ENCODE data around the gene ANTXR1. TPM values are rescaled to one million over a fixed set of nuclear protein-coding genes. Genes with fewer than 3 reads are reported as not detected.

ANTXR1 gene
- total RNA-seq, 1 experiment from 2014 or later = 25.7 TPM

DNA sequence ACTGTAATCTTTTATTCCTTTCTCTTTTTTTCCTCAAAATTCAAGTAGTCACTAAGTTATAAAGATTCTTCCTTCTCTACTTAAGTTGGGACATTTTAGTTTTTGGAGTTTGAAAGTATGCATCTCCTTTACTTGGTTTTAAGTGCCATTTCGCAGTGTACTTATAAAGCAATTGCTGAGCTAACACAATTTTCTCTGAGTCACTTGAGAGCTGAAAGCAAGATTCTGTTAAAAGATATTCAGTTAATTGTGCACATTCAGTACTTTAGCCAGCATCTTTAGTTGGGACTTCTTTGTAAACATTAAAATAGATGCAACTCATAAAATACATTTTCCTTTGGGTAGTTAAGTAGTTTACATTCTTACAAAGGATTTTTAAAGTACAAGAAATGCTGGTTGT, 238.0 kb downstream of the ANTXR1 start:
- no peak overlapping the region for H3K27ac ChIP-seq (ENCODE audit: low read depth, low read length)

More for the DNA sequence above, 238.0 kb downstream of the ANTXR1 start:
- ChIA-PET POLR2A (no interaction called here), CTCF (no interaction called here), RAD21 (ENCODE audit: low non-redundant PET in 1 of 2, low total read pairs in 2 of 2, uncharacterized antibody in 2 of 2, unreplicated experiment in 2 of 2) (no interaction called here)
- no peaks in the 10 kb centered on the region for H3K36me3 ChIP-seq (ENCODE audit: control insufficient read depth in 1 of 2, insufficient read depth in 2 of 2, low read length in 2 of 2)
- ATAC-seq = no peak
- H3K79me2 ChIP-seq (ENCODE audit: insufficient read depth, low read length) = no peaks in the 10 kb centered on the region
- no peaks in the 10 kb centered on the region for H3K9me2 ChIP-seq (ENCODE audit: insufficient read depth)
- H3K27me3 ChIP-seq (ENCODE audit: insufficient read depth, low read length) = no peaks in the 10 kb centered on the region
- H3K4me3 ChIP-seq (replicated peaks in 1 of 2; ENCODE audit: low read depth in 1 of 2, low read length in 2 of 2) = no peak overlapping the region
- H3K9ac ChIP-seq (ENCODE audit: low read length) = no peak overlapping the region
- H3K4me1 ChIP-seq (ENCODE audit: control insufficient read depth in 1 of 2, insufficient read depth in 2 of 2, low read length in 2 of 2) = no peaks in the 10 kb centered on the region
- intact Hi-C loops (cut with micrococcal nuclease) = no loop called here
- no peaks in the 10 kb centered on the region for H4K20me1 ChIP-seq (ENCODE audit: insufficient read depth)
- DNase-seq (ENCODE audit: low read depth, low spot score) = no peak
- H2AFZ ChIP-seq (ENCODE audit: low read depth, low read length, poor library complexity, severe bottlenecking) = no peak overlapping the region
- TF ChIP-seq, protein P1, sequence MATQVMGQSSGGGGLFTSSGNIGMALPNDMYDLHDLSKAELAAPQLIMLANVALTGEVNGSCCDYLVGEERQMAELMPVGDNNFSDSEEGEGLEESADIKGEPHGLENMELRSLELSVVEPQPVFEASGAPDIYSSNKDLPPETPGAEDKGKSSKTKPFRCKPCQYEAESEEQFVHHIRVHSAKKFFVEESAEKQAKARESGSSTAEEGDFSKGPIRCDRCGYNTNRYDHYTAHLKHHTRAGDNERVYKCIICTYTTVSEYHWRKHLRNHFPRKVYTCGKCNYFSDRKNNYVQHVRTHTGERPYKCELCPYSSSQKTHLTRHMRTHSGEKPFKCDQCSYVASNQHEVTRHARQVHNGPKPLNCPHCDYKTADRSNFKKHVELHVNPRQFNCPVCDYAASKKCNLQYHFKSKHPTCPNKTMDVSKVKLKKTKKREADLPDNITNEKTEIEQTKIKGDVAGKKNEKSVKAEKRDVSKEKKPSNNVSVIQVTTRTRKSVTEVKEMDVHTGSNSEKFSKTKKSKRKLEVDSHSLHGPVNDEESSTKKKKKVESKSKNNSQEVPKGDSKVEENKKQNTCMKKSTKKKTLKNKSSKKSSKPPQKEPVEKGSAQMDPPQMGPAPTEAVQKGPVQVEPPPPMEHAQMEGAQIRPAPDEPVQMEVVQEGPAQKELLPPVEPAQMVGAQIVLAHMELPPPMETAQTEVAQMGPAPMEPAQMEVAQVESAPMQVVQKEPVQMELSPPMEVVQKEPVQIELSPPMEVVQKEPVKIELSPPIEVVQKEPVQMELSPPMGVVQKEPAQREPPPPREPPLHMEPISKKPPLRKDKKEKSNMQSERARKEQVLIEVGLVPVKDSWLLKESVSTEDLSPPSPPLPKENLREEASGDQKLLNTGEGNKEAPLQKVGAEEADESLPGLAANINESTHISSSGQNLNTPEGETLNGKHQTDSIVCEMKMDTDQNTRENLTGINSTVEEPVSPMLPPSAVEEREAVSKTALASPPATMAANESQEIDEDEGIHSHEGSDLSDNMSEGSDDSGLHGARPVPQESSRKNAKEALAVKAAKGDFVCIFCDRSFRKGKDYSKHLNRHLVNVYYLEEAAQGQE (IDR thresholded peaks at IDR 0.05; ENCODE audit: low read depth) = no peak
- TF ChIP-seq TCF7L2 (IDR thresholded peaks at IDR 0.05; ENCODE audit: borderline replicate concordance, extremely low read depth, insufficient read depth, insufficient read length) (no peak), FOSL1 (IDR thresholded peaks at IDR 0.05; ENCODE audit: low read depth) (no peak), ZFX (IDR thresholded peaks at IDR 0.05) (no peak), SP1 (IDR thresholded peaks at IDR 0.05; ENCODE audit: low read depth) (no peak), CEBPB (IDR thresholded peaks at IDR 0.05; ENCODE audit: low read depth) (no peak), EGR1 (IDR thresholded peaks at IDR 0.05; ENCODE audit: low read depth) (no peak), YY1 (IDR thresholded peaks at IDR 0.05; ENCODE audit: extremely low read depth, insufficient replicate concordance, low read depth, low read length) (no peak)
- H3K9me3 ChIP-seq (ENCODE audit: control insufficient read depth in 1 of 2, insufficient read depth in 1 of 2, low read depth in 1 of 2, low read length in 2 of 2) = no peaks in the 10 kb centered on the region
- no peak overlapping the region for H3K4me2 ChIP-seq (ENCODE audit: low read length)
- no TSS peak for BruUV-seq (replicated peaks)

All from HCT116 (cell line).